ENCODE measurements around the gene HNRNPA0.
"Not testable (repeated sequence)": the region's sequence is repeated elsewhere in the genome, so short reads cannot be mapped to it uniquely, and the experiment has no call there.

Gene HNRNPA0

DNA sequence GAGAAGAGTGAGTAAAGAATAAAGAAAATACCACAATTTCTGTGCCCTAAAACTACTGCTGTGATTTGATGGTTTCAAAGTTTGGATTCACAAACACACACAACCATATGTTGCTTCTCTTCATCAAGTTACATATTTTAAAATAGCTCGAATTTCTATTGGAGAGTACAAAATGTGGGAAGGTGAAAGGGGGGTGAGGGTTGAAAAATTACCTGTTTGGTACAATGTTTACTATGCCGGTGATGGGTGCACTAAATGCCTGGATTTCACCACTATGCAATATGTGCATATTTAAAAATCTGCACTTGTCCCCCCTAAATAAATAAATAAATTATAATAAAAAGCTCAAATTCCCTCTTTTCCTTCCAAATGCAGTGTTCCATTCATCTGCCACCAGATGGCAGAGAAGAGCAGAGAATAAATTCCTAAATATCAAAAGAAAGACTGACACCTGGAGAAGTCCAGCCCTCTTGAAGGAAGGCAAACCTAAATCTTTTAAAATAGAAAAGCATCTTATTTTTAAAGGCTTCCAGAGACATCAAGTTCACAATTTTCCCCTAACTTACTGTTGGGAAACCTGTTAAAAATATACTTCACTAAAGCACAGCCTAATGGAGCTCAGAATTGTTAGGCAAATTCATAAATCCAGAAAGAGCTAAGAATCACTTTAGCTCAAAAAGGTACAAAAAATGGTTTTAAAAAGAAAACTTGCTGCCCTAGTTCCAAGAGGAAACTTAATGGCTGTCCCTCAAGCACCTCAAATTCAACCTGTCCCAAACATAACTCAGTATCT, 24.8 kb upstream of the HNRNPA0 start:
- TF ChIP-seq CTCF (IDR thresholded peaks at IDR 0.05; ENCODE audit: low read depth, low read length), result peak; percentile 56
- no peak for TF ChIP-seq EZH2phosphoT487 (IDR thresholded peaks at IDR 0.05; ENCODE audit: low read depth)
- H4K20me1 ChIP-seq (ENCODE audit: insufficient read depth, low read length), result no peaks in the 10 kb centered on the region
- no peaks in the 10 kb centered on the region for H3K79me2 ChIP-seq (ENCODE audit: low read length)
- H3K27me3 ChIP-seq (ENCODE audit: low read depth, low read length), result no peaks in the 10 kb centered on the region
- H3K27ac ChIP-seq (ENCODE audit: low read length), result no peak overlapping the region
- H3K4me1 ChIP-seq (ENCODE audit: low read length), result peaks cover 13% of the 10 kb centered on the region
- H3K4me3 ChIP-seq (ENCODE audit: low read length), result no peak overlapping the region
- no peak overlapping the region for H2AFZ ChIP-seq (ENCODE audit: low read depth, low read length)
- H3K9me3 ChIP-seq (ENCODE audit: insufficient read depth, low read length), result no peaks in the 10 kb centered on the region
- H3K4me2 ChIP-seq (ENCODE audit: low read length), result no peak overlapping the region
- H3K36me3 ChIP-seq (replicated peaks; ENCODE audit: low read depth, low read length), result no peaks in the 10 kb centered on the region
- H3K9ac ChIP-seq (ENCODE audit: low read length), result no peak overlapping the region

- H2AFZ ChIP-seq (ENCODE audit: low read depth, low read length); H3K9ac ChIP-seq (ENCODE audit: low read length); H3K4me3 ChIP-seq (ENCODE audit: low read length); H3K27me3 ChIP-seq (ENCODE audit: low read depth, low read length); H3K4me2 ChIP-seq (ENCODE audit: low read length); H3K4me1 ChIP-seq (ENCODE audit: low read length); H3K36me3 ChIP-seq (replicated peaks; ENCODE audit: low read depth, low read length); H3K27ac ChIP-seq (ENCODE audit: low read length); H3K79me2 ChIP-seq (ENCODE audit: low read length); H3K9me3 ChIP-seq (ENCODE audit: insufficient read depth, low read length); H4K20me1 ChIP-seq (ENCODE audit: insufficient read depth, low read length): not testable (repeated sequence)
Measured at GRCh38 chr5:137767937-137768336, 13.8 kb upstream of the HNRNPA0 start.

GRCh38 chr5:137761566-137761965, 7.4 kb upstream of the HNRNPA0 start:
- Histone ChIP-seq H3K9ac (ENCODE audit: low read length) (no peak overlapping the region), H3K4me1 (ENCODE audit: low read length) (peaks cover 15% of the 10 kb centered on the region), H3K36me3 (replicated peaks; ENCODE audit: low read depth, low read length) (no peaks in the 10 kb centered on the region), H3K27ac (ENCODE audit: low read length) (no peak overlapping the region), H3K27me3 (ENCODE audit: low read depth, low read length) (0 out of 2 replicates have a peak, but pooled peaks cover 5% of the 10 kb centered on the region), H2AFZ (ENCODE audit: low read depth, low read length) (no peak overlapping the region), H3K79me2 (ENCODE audit: low read length) (no peaks in the 10 kb centered on the region), H3K4me3 (ENCODE audit: low read length) (no peak overlapping the region), H3K4me2 (ENCODE audit: low read length) (no peak overlapping the region), H4K20me1 (ENCODE audit: insufficient read depth, low read length) (no peaks in the 10 kb centered on the region), H3K9me3 (ENCODE audit: insufficient read depth, low read length) (no peaks in the 10 kb centered on the region)
- TF ChIP-seq EZH2phosphoT487 (IDR thresholded peaks at IDR 0.05; ENCODE audit: low read depth), result no peak

DNA sequence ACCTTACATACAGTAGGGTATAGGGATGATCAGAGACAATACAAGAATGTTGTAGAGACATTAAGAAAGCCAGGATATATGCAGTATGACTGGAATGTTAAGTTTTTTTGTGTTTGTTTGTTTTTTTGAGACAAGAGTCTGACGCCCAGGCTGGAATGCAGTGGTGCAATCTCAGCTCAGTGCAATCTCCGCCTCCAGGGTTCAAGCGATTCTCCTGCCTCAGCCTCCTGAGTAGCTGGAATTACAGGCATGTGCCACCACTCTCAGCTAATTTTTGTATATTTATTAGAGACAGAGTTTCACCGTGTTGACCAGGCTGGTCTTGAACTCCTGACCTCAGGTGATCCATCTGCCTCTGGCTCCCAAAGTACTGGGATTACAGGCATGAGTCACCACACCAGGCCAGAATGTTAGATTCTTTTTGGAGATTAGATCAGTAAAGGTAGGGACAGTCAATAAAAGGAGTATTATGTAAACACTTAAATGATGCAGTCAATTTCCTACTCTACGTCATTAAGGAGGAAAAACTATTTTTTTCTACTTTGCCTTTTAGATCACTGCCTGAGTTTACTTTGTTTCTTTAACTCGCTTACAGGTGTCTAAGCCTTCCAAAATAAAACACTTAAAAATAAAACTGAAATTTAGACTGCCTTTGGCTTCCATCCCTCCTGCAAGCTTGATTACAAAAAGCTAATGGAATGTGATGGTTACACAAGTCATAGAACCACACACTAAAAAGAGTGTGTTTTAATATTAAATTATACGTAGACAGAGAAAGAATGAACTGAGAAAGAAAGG, 6.8 kb upstream of the HNRNPA0 start:
- Histone ChIP-seq H2AFZ (ENCODE audit: low read depth, low read length) (no peak overlapping the region), H3K36me3 (replicated peaks; ENCODE audit: low read depth, low read length) (no peaks in the 10 kb centered on the region), H3K79me2 (ENCODE audit: low read length) (no peaks in the 10 kb centered on the region), H3K27me3 (ENCODE audit: low read depth, low read length) (0 out of 2 replicates have a peak, but pooled peaks cover 5% of the 10 kb centered on the region), H3K9ac (ENCODE audit: low read length) (no peak overlapping the region), H3K4me3 (ENCODE audit: low read length) (no peak overlapping the region), H3K9me3 (ENCODE audit: insufficient read depth, low read length) (no peaks in the 10 kb centered on the region), H3K27ac (ENCODE audit: low read length) (no peak overlapping the region), H3K4me2 (ENCODE audit: low read length) (no peak overlapping the region), H3K4me1 (ENCODE audit: low read length) (peaks cover 15% of the 10 kb centered on the region), H4K20me1 (ENCODE audit: insufficient read depth, low read length) (no peaks in the 10 kb centered on the region)
- TF ChIP-seq EZH2phosphoT487 (IDR thresholded peaks at IDR 0.05; ENCODE audit: low read depth) (no peak), CTCF (IDR thresholded peaks at IDR 0.05; ENCODE audit: low read depth, low read length) (no peak)

GRCh38 chr5:137760294-137760693, 6.1 kb upstream of the HNRNPA0 start:
- H3K36me3 ChIP-seq (replicated peaks; ENCODE audit: low read depth, low read length), result no peaks in the 10 kb centered on the region
- H2AFZ ChIP-seq (ENCODE audit: low read depth, low read length), result no peak overlapping the region
- no peak overlapping the region for H3K4me3 ChIP-seq (ENCODE audit: low read length)
- no peak overlapping the region for H3K4me2 ChIP-seq (ENCODE audit: low read length)
- no peaks in the 10 kb centered on the region for H4K20me1 ChIP-seq (ENCODE audit: insufficient read depth, low read length)
- TF ChIP-seq EZH2phosphoT487 (IDR thresholded peaks at IDR 0.05; ENCODE audit: low read depth), result no peak
- no peak for TF ChIP-seq CTCF (IDR thresholded peaks at IDR 0.05; ENCODE audit: low read depth, low read length)
- no peaks in the 10 kb centered on the region for H3K79me2 ChIP-seq (ENCODE audit: low read length)
- H3K27ac ChIP-seq (ENCODE audit: low read length), result no peak overlapping the region
- peaks cover 16% of the 10 kb centered on the region for H3K4me1 ChIP-seq (ENCODE audit: low read length)
- H3K27me3 ChIP-seq (ENCODE audit: low read depth, low read length), result 0 out of 2 replicates have a peak, but pooled peaks cover 5% of the 10 kb centered on the region
- H3K9me3 ChIP-seq (ENCODE audit: insufficient read depth, low read length), result no peaks in the 10 kb centered on the region
- no peak overlapping the region for H3K9ac ChIP-seq (ENCODE audit: low read length)

All from OCI-LY3 (cell line).